Stimulated activated CD4-positive, alpha-beta T cell treated with anti-CD3 and anti-CD28 coated beads, Interleukin-15, amount 100 ng/mL, for 1 hour (primary cell): ENCODE results near the gene CFAP97.

Experiments used
- DNase-seq, 2 donors: peaks; one replicate each; pipeline ENCODE4 v3.0.0-alpha.2; 2020; ENCODE audit warnings: low read depth in 1 of 2, low spot score in 1 of 2

The CFAP97 gene

GRCh38 chr4:185110375-185110823, 93.4 kb downstream of the CFAP97 start:
- no peak for DNase-seq

- DNase-seq = no peak
Measured at GRCh38 chr4:185109736-185110135, 94.1 kb downstream of the CFAP97 start.
